ENCODE measurements around the gene PAPPA. TPM values are rescaled to one million over a fixed set of nuclear protein-coding genes. Genes with fewer than 3 reads are reported as not detected.

PAPPA gene
- total and polyA plus RNA-seq, 9 donors: 0.61 to 5.5 (median 2.6) TPM

- Histone ChIP-seq H3K36me3 (no peaks in the 10 kb centered on the region), H3K27ac (no peak overlapping the region), H3K27me3 (no peaks in the 10 kb centered on the region), H3K9me3 (no peaks in the 10 kb centered on the region), H3K4me3 (no peak overlapping the region), H3K4me1 (ENCODE audit: insufficient read depth) (peaks cover 3% of the 10 kb centered on the region)
- TF ChIP-seq, protein P1, sequence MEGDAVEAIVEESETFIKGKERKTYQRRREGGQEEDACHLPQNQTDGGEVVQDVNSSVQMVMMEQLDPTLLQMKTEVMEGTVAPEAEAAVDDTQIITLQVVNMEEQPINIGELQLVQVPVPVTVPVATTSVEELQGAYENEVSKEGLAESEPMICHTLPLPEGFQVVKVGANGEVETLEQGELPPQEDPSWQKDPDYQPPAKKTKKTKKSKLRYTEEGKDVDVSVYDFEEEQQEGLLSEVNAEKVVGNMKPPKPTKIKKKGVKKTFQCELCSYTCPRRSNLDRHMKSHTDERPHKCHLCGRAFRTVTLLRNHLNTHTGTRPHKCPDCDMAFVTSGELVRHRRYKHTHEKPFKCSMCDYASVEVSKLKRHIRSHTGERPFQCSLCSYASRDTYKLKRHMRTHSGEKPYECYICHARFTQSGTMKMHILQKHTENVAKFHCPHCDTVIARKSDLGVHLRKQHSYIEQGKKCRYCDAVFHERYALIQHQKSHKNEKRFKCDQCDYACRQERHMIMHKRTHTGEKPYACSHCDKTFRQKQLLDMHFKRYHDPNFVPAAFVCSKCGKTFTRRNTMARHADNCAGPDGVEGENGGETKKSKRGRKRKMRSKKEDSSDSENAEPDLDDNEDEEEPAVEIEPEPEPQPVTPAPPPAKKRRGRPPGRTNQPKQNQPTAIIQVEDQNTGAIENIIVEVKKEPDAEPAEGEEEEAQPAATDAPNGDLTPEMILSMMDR (IDR thresholded peaks at IDR 0.05): no peak
- TF ChIP-seq POLR2A (IDR thresholded peaks at IDR 0.05) (no peak), EP300 (IDR thresholded peaks at IDR 0.05) (no peak)
- DNase-seq: no peak
- 73 to 92% (median 85%) methylated on average over 4 of the region's 4 CpGs for WGBS, 3 donors
- intact Hi-C loops (cut with DNase I): loop anchor here in 2 of 4 donors (2.0 to 10.0 kb wide), 3 partner anchors 45 to 205 kb away; partner anchors contain the start of gene PAPPA (in 1 of the 2)
These were observed 206.4 kb downstream of the PAPPA start for GRCh38 chr9:116360016-116360415.

DNA sequence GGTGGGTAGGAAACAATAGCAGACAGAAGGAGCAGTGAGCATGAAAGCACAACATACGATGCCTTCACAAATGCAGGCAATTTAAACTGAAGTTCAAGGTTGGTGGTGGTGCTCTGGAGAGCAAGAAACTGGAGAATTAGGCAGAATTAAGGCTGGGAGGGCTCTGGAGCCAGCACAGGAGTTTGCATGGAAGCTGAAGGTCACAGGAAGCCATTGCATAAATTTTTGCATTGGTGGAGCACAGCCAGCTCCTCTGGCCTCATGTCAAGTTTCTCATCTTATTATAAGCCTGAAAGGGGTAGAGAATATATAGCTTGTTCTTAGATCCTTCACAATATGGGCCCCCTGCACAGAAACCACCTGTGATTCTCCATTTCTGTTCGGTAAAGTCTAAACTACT lies 207.4 kb downstream of the PAPPA start:
- Histone ChIP-seq H3K4me3 (no peak overlapping the region), H3K9me3 (no peaks in the 10 kb centered on the region), H3K36me3 (no peaks in the 10 kb centered on the region), H3K27me3 (no peaks in the 10 kb centered on the region), H3K27ac (no peak overlapping the region), H3K4me1 (ENCODE audit: insufficient read depth) (peaks cover 2% of the 10 kb centered on the region)
- intact Hi-C loops (cut with DNase I): loop anchor here in 2 of 4 donors (2.0 to 10.0 kb wide), 3 partner anchors 46 to 206 kb away; partner anchors contain the start of gene PAPPA (in 1 of the 2)
- TF ChIP-seq EP300 (IDR thresholded peaks at IDR 0.05) (no peak), POLR2A (IDR thresholded peaks at IDR 0.05) (no peak)
- TF ChIP-seq, protein P1 (IDR thresholded peaks at IDR 0.05): no peak
- DNase-seq: no peak
- WGBS, 3 donors: 59 to 72% (median 61%) methylated on average over 2 of the region's 2 CpGs

- TF ChIP-seq POLR2A (IDR thresholded peaks at IDR 0.05) (no peak), EP300 (IDR thresholded peaks at IDR 0.05) (no peak)
- TF ChIP-seq, protein P1 (IDR thresholded peaks at IDR 0.05): no peak
- WGBS, 3 donors: 84 to 91% (median 86%) methylated on average over 4 of the region's 4 CpGs
- intact Hi-C loops (cut with DNase I): loop anchor here in 2 of 4 donors (2.0 to 10.0 kb wide), 3 partner anchors 47 to 207 kb away; partner anchors contain the start of gene PAPPA (in 1 of the 2)
- Histone ChIP-seq H3K9me3 (no peaks in the 10 kb centered on the region), H3K4me3 (no peak overlapping the region), H3K36me3 (no peaks in the 10 kb centered on the region), H3K4me1 (ENCODE audit: insufficient read depth) (peaks cover 2% of the 10 kb centered on the region), H3K27ac (no peak overlapping the region), H3K27me3 (no peaks in the 10 kb centered on the region)
- DNase-seq: no peak
These were observed 208.0 kb downstream of the PAPPA start for GRCh38 chr9:116361547-116361946.

DNA sequence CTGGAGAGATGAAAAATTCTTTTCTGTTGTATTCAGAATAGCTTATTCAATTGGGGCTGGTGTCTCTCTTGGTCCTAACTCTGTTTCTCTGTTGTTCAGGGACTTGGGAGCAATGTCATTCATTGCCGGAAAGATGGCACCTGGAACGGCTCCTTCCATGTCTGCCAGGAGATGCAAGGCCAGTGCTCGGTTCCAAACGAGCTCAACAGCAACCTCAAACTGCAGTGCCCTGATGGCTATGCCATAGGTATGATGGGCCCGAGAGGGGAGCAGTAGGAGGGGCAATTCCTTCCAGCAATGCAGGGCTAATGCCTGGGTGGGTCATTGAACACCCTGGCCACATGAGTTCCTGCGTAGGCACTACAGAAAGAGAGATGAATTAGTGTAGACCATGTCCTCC lies 208.9 kb downstream of the PAPPA start:
- no peak for DNase-seq
- Histone ChIP-seq H3K4me3 (no peak overlapping the region), H3K36me3 (no peaks in the 10 kb centered on the region), H3K4me1 (ENCODE audit: insufficient read depth) (peaks cover 2% of the 10 kb centered on the region), H3K9me3 (no peaks in the 10 kb centered on the region), H3K27me3 (no peaks in the 10 kb centered on the region), H3K27ac (no peak overlapping the region)
- TF ChIP-seq EP300 (IDR thresholded peaks at IDR 0.05): no peak
- no peak for TF ChIP-seq POLR2A (IDR thresholded peaks at IDR 0.05)
- TF ChIP-seq, protein P1 (IDR thresholded peaks at IDR 0.05): no peak
- intact Hi-C loops (cut with DNase I): loop anchor here in 2 of 4 donors (10.0 kb wide), 2 partner anchors 48 to 208 kb away; partner anchors contain the start of gene PAPPA (in 1 of the 2)
- 87 to 94% (median 92%) methylated on average over 6 of the region's 6 CpGs for WGBS, 3 donors
